ENCODE measurements around the gene AP4E1.
"Not testable (repeated sequence)": the region's sequence is repeated elsewhere in the genome, so short reads cannot be mapped to it uniquely, and the experiment has no call there.

AP4E1 gene

DNA sequence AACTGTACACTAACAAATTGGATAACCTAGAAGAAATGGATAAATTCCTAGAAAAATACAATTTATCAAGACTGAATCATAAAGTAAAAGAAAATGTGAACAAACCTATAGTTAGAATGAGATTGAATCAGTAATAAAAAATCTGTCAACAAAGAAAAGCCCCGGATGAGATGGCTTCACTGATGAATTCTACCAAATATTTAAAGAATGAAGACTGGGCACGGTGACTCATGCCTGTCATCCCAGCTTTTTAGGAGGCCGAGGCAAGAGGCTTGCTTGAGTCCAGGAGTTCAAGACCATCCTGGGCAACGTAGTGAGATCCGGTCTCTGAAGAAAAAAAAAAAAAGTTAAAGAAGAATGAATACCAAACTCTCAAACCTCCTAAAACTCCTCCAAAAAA lies 17.7 kb upstream of the AP4E1 start:
- no peak for DNase-seq

DNA sequence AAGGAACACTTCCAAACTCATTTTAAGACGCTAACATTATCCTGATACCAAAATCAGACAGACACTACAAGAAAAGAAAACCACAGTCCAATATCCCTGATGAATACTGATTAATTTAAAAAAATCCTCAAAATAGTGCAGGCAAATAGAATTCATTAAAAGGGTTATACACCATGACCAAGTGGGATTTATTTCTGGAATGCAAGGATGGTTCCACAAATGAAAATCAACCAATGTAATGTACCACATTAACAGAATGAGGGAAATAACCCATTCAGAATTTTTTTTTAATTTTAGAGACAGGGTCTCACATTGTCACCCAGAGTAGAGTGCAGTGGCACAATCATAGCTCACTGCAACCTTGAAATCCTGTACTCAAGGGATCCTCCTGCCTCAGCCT lies 17.3 kb upstream of the AP4E1 start:
- no peak for DNase-seq

DNA sequence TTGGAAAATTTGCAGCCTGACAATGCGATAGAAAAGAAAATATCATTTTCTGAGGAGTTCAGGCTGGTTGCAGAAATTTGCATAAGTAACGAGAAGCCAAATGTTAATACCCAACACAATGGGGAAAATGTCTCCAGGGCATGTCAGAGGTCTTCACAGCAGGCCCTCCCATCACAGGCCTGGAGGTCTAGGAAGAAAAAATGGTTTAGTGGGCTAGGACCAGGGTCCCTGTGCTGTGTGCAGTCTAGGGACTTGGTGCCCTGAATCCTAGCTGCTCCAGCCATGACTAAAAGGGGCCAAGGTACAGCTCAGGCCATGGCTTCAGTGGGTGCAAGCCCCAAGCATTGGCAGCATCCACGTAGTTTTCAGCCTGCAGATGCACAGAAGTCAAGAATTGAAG lies 14.5 kb upstream of the AP4E1 start:
- no peak for DNase-seq

DNA sequence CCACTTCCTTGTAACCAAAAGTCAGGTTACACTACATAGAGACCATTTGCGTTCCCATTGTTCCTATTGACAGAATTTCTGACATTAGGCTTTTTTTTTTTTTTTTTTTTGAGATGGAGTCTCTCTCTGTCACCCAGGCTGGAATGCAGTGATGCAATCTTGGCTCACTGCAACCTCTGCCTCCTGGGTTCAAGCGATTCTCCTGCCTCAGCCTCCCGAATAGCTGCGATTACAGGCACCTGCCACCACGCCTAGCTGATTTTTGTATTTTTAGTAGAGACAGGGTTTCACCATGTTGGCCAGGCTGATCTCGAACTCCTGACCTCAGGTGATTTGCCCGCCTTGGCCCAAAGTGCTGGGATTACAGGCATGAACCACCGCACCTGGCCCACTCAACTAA lies 7.1 kb upstream of the AP4E1 start:
- not testable (repeated sequence) for DNase-seq

DNA sequence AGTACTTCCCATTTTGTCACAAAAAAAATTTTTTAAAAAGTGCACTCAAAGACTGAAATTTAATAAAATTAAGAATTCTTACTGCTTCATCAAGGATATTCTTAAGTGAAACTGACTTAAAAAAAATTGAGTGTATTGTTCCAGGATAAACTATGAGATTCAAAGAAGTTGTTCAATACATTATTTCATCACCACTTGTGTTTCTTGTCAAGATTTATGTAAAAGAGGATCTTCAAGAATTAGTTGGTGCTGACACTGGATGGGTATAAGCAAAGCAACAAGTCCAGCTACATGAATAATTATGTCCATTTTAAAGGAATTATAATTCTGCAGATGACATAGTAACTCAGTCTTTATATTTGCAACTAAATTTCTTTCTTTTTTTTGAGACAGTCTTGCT lies 4.3 kb upstream of the AP4E1 start:
- no peak for DNase-seq

DNA sequence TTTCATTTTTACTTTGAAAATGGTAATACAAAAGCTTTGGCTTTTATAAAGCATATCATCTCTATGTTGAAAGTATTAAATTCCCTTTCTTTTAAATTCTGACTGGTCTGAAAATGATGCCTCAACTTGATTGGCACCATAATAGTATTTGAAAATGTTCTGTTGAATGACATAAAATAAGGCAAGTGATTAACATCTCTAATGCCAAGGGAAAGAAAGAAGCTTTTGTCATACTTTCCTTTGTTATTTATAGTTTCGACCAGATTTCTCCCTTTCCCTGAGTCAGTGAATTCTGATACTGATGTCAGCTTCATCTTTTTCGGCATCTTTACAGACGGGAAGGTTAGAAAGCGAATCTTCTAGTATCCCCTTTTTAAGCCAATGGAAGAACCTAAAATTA lies 3.4 kb upstream of the AP4E1 start:
- no peak for DNase-seq

DNA sequence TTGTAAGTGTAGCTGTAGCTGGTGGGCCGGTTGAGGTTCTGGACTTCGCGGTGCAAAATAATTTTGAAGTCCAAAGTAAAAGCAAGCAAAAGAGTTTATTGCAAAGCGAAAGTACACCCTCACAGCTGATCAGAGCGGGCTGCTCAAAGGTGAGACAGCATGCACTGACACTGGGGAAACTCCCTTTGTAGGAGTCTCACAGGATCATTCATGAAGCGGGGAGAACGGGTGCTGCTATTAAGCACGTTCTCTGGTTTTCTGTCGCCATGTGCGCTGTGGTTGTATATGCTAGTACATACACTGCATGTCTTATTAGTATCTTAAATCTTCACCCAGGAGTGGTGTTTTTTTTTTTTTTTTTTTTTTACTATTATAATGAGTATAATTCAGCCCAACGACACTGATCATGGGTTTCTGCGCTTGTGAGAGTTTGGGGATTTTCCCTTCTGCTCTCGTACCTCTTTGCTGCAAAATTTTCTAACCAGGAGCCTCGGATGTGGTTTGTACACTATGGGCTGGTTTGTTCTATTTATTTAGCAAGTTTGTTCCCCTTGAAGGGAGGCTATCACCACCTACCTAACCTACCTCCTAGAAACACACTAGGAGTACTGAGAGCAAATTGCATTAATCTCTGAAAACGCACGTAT lies 1.4 kb upstream of the AP4E1 start:
- no peak for DNase-seq

DNA sequence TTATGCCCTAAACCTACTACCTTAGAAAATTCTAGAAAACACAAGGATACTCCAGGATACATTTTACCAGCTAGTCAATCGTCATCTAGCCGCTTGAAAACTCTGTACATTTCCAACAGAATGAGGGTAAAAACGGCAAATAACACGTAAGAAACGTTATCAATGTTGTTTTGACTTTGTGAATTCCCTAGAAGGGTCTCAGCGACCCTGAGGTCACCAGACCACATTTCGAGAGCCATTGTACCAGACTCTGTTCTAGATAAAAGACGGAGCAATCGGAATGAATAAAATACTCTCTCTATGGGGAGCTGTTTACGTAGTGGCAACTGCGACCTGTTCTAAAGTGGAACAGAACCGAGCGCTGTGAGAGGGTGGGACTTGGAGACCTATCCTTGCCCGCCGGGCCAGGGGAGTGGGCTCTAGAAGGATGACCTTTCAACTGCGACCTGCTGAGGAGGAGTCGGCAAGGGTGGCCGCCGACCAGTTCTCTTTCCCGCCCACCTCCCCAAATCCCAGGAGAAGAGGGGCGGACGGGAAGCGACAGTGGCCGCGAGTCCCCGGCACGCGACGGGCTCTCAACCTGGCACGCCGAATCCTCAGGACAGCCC lies 778 bp upstream of the AP4E1 start:
- no peak for DNase-seq

DNA sequence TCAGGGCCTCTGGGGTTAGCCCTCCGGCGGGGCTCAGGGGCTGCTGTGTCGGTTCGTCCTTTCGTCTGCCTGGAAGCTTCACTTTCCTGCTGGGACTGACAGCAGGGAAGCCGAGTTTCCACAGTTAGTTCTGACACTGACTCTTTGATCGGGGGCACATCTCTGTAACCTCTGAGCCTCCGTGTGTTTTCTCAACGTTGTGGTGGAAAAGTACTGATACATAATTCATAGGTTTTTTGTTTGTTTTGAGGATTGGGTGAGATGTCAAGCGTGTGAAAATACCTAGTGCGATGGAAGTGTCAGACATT lies 481 bp downstream of the AP4E1 start:
- DNase-seq: no peak

DNA sequence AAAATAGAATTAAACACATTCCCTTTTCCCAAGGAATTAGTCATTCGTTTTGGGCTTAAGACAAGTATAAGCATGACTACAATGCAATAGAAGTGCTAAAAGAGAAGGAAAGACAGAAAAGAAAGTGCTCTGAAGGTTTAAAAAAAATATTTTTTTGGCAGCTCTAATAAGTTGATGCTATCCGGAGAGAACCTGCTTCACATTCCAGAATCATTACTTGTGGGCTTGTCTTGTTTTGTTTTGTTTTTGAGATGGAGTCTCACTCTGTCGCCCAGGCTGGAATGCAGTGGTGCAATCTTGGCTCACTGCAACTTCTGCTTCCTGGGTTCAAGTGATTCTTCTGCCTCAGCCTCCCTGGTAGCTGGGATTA lies 1.9 kb downstream of the AP4E1 start:
- not testable (repeated sequence) for DNase-seq

DNA sequence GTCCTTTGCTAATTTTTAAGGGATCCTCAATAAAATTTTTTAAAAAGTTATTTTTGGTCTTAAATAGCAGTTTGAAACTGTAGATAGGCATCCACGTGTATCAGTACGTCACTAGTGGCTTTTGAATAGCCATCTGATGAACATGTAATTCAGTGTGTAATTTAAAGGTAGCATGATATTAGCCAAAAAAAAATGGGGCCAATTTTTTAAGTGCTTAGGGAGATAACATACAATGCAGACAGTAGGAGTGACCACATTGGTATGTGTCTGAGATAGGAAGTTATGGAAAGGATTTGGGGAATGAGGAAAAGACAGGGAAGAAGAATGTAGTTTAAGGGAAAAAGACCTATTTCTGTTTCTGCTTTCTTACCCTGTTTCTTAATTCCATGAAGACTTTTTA lies 2.5 kb downstream of the AP4E1 start:
- no peak for DNase-seq

DNA sequence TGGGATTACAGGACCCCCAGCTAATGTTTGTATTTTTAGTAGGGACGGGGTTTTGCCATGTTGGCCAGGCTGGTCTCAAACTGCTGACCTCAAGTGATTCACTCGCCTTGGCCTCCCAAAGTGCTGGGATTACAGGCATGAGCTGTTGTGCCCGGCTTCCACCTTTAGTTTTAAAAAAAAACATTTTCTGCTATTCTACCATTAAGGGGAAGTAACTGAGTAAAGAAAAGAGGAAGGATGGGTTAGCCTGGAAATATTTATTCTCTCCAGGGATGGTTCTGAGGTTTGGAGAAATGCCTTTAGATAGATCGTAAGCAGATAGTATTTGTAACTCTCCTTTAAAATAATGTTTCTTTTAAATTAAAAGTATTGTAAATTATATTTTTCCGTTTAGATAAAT lies 3.1 kb downstream of the AP4E1 start:
- no peak for DNase-seq

DNA sequence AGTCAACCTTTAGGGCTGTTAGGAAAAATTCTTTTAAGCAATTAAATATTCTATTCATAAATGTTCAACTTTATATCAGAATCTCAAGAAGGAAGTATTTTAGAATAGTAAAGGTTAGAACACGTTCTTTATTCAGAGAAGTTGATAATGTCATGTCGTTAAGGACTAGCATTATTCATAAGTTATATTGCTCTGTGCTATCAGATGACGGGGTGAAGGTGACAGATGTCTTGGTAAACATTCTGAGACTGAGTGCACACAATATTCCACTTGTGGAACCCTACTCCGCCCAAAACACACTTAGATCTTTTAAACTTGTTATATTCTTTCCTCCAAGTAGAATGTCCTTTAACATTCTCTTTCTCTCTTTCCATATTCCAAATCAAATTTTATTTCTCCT lies 7.9 kb downstream of the AP4E1 start:
- no peak for DNase-seq

DNA sequence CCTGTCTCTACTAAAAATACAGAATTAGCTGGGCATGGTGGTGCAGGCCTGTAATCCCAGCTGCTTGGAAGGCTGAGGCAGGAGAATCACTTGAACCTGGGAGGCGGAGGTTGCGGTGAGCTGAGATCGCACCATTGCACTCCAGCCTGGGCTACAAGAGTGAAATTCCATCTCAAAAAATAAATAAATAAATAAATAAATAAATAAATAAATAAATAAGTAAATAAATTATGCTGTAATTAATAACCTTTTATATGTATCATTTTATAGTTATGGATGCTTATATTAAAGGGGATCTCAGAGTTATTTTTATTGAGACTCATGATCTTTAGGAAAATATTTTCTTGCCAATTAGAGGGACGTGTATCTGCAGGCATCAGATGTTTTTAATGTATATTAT lies 10.9 kb downstream of the AP4E1 start:
- DNase-seq: not testable (repeated sequence)

DNA sequence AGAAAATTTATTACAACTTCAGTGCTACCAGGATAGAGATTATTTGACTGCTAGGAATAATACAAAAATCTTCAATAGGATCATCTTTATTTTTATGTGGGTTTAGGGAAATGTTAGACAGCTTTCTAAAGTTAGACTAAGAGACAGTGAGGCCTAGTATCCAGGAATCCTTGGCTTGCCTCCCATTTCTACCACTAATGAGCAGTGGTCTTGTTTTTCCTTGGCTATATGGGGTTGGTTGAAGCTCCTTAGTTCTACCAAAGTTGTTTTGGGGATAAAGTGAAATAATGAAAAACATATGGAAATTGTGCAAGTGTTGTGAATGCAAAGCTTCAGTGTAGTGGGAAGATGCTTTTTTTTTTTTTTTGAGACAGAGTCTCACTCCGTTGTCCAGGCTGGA lies 16.8 kb downstream of the AP4E1 start:
- no peak for DNase-seq

DNA sequence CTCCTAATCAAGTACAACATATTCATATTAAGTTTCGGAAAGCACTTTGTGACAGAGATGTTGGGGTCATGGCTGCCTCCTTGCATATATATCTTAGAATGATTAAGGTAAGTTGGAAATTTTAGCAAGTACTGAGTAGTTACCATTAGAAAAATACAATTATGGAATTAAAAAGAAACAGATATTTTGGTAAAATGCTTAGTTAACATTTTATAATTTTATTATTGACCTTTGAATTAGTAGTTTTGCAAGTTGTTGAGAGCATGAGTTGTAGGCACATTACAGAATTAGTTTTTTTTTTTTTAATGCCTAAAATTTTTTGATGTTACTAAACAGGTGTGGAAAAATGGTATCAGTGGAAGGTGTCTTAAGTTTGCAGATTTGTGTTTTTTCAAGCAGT lies 20.6 kb downstream of the AP4E1 start:
- DNase-seq: no peak

DNA sequence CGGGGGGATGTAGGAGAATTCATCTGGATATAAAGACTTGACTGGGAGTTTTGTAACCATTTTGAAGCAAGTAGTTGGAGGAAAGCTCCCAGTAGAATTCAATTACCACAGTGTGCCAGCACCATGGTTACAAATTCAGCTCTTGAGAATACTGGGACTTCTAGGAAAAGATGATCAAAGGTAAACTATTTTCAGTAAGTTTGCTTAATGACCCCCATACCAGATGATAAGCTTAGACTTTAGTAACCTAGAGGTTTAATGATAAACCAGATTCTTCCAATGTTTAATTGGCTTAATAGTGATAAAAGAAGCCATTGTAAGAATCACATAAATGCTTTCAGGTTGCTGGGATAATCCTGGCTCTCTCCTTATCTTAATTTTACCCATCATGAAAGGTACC lies 22.3 kb downstream of the AP4E1 start:
- no peak for DNase-seq

DNA sequence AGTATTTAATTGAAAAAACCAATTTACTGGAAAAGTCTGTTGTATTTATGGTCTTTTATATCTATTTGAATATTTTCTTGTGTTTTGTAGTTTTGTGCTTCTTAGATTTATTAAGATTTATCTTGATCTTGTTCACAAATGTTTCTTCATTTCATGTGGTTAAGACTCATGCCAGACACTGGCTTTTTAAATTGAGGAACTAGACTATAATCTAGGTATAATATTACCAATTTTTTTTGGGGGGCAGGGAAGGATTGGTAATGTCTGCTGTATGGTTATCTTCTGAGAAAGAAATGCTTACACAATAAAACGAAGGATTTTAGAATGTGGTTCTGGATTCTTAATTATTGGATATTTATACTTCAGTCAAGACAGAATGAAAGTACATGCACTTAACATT lies 24.9 kb downstream of the AP4E1 start:
- no peak for DNase-seq

DNA sequence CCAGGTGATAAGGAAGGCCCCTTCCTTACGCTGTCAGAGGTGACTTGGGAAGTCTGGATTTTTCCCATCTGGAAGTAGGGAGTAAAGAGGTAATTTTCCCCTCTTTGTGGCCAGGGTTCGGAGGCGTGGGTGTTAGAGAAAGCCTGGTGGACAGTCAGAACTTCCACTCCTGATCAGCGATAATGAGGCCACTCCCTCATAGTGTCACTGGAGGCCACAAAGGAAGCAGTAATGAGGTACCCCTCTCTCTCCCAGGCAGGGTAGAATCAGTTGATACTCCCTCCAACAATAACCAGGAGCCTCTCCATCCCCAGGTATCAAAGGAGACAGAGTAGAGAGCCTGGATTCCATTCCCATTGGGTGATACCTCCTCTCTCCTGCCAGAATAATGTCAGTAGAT lies 30.0 kb downstream of the AP4E1 start:
- DNase-seq: no peak

DNA sequence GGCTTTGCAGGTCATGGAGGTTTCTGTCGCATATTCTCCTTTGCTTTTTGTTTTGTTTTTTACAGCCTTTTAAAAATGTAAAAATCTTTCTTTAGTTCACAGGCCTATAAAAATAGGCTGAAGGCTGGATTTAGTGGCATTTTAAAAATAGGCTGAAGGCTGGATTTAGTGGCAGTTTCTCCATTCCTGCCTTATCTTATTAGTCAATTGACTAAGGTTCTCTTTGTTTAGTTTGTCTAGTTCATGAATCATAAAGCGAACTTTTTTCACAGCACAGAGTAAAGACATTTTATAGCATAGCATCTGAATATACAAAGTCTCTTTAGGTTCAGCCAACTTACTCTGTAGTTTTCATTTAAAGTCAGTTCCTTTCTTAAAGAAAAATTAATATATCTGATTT lies 31.4 kb downstream of the AP4E1 start:
- DNase-seq: no peak

DNA sequence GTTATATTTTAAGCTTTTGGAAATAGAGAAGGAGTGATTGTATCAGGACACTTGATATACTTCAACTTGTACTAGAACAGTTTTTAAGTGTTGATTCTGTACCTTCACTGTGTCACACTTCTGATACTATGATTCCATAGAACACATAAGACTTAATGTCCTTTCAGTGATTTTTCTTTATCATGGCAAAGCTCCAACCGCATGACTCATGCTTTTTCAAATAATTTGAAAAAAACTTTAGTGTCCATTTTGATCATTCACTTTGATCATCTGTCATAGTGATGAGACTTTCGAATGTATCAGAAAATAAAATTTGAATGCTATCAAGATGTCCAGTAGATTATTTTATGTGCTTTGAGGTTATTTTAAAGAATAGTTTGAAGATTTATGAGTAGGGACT lies 32.0 kb downstream of the AP4E1 start:
- no peak for DNase-seq

DNA sequence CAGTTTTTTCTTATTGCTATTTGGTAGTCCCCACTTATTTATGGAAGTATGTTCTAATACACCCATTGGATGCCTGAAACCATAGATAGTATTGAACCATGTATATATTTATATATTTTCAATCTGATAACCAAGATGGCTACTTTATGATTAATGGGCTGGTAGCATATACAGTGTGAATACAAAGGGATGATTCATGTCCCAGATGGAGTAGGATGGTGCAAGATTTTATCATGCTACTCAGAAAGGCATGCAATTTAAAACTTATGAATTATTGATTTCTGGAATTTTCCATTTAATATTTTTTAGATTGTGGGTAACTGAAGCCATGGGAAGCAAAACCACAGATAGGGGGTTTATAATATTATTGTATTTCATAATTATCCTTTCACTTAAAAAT lies 35.2 kb downstream of the AP4E1 start:
- no peak for DNase-seq

DNA sequence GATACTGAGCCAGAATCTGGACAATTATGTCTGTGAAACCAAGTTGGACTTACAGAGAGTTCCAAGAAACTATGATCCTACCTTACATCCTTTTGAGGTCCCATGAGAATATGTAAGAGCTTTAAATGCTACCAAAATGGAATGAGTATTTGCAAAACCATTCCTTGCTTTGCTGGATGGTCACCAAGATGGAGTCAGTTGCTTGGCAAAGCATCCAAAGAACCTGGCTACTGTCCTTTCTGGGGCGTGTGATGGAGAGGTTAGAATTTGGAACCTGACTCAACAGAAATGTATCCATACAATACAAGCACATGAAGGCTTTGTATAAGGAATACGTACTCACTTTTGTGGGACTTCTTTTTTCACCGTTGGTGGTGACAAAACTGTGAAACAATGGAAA lies 36.2 kb downstream of the AP4E1 start:
- DNase-seq: no peak

DNA sequence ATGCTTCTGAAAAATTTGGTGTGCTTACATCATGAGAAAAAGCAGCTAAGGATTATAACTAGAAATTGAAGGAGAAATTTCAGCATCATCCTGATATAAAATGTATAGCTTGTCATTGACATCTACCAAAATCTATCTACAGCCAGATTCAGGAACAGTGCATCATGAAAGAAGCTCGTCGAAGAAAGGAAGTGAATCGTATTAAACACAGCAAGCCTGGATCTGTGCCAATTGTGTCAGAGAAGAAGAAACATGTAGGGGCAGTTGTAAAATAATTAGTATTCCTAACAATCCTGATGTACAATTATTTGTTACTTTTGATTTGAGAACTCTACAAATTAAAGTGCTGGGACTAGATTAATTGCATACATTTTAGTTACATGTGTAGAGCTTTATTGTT lies 37.2 kb downstream of the AP4E1 start:
- no peak for DNase-seq

DNA sequence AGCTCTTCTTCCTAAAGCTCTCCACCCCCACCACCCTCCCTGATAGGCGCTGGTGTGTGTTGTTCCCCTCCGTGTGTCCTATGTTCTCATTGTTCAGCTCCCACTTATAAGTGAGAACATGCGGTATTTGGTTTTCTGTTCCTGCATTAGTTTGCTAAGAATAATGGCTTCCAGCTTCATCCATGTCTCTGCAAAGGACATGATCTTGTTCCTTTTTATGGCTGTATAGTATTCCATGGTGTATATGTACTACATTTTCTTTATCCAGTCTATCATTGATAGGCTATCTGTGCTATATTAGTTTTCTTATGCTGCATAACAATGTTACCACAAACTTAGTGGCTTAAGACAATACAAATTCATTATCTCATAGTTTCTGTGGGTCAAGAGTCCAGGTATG lies 42.3 kb downstream of the AP4E1 start:
- not testable (repeated sequence) for DNase-seq

DNA sequence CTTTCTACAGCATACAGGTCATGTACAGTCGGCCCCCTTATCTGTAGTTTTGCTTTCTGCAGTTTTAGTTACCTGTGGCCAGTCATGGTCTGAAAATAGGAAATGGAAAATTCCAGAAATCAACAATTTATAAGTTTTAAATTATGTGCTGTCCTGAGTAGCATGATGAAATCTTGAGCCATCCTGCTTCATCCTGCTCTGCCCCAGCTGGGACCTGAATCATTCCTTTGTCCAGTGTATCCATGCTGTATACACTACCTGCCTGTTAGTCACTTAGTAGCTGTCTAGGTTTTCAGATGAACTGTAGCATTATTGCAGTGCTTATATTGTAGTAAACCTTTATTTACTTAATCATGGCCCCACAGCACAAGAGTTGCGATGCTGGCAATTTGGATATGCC lies 44.8 kb downstream of the AP4E1 start:
- DNase-seq: no peak

All from cortex of kidney (tissue), 1 donor.